Measurements from ENCODE around the gene DOC2A.

GRCh38 chr16:30009990-30010843 lies 610 bp downstream of the DOC2A start:
- TF ChIP-seq CTCF (IDR thresholded peaks at IDR 0.05; ENCODE audit: low read depth, low read length) = no peak
- no peak for TF ChIP-seq POLR2A (IDR thresholded peaks at IDR 0.05; ENCODE audit: extremely low read depth, insufficient read length)
- TF ChIP-seq, protein P1, sequence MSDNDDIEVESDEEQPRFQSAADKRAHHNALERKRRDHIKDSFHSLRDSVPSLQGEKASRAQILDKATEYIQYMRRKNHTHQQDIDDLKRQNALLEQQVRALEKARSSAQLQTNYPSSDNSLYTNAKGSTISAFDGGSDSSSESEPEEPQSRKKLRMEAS (IDR thresholded peaks at IDR 0.05; ENCODE audit: low read depth, low read length) = no peak
- TF ChIP-seq MYC (IDR thresholded peaks at IDR 0.05; ENCODE audit: low read depth, low read length) = no peak
